HT-29 (cell line): ENCODE results near the gene PDE9A. TPM values are rescaled to one million over a fixed set of nuclear protein-coding genes. Genes with fewer than 3 reads are reported as not detected.
"Not testable (repeated sequence)": the region's sequence is repeated elsewhere in the genome, so short reads cannot be mapped to it uniquely, and the experiment has no call there.

Source experiments
- DNase-seq: peaks from one replicate; pipeline ENCODE4 v3.0.0-alpha.2; 2015; ENCODE audit warnings: low spot score
- total RNA-seq: library from RNA; depleted of rRNA; stranded (reverse); fragments of >200 nt; shearing (Covaris generic); gene quantifications from 2 replicates; pipeline ENCODE4 v1.2.3, GENCODE V29; 2014

PDE9A gene
- total RNA-seq, 1 experiment from 2014 or later = 8.4 TPM

- no peak for DNase-seq
Observed at GRCh38 chr21:42790520-42791065, 137.2 kb downstream of the PDE9A start.

- DNase-seq = no peak
Observed at GRCh38 chr21:42793774-42794173, 140.4 kb downstream of the PDE9A start.

GRCh38 chr21:42794551-42794950 lies 141.1 kb downstream of the PDE9A start:
- no peak for DNase-seq

GRCh38 chr21:42796327-42797062 lies 143.1 kb downstream of the PDE9A start:
- peak; percentile 52 for DNase-seq

GRCh38 chr21:42797522-42797921 lies 144.1 kb downstream of the PDE9A start:
- no peak for DNase-seq

- no peak for DNase-seq
Observed at GRCh38 chr21:42798106-42798505, 144.7 kb downstream of the PDE9A start.

GRCh38 chr21:42799516-42799915 lies 146.1 kb downstream of the PDE9A start:
- peak; percentile 49 for DNase-seq

GRCh38 chr21:42799948-42800347 lies 146.5 kb downstream of the PDE9A start:
- DNase-seq = no peak

GRCh38 chr21:42801616-42802015 lies 148.2 kb downstream of the PDE9A start:
- not testable (repeated sequence) for DNase-seq

GRCh38 chr21:42806509-42807140 lies 153.2 kb downstream of the PDE9A start:
- no peak for DNase-seq

- peak; percentile 23 for DNase-seq
Observed at GRCh38 chr21:42807293-42807895, 154.0 kb downstream of the PDE9A start.

- no peak for DNase-seq
Observed at GRCh38 chr21:42807938-42808613, 154.7 kb downstream of the PDE9A start.

- DNase-seq = no peak
Observed at GRCh38 chr21:42809171-42809570, 155.8 kb downstream of the PDE9A start.

- DNase-seq = no peak
Observed at GRCh38 chr21:42809577-42810475, 156.4 kb downstream of the PDE9A start.

- no peak for DNase-seq
Observed at GRCh38 chr21:42811960-42812359, 158.5 kb downstream of the PDE9A start.

GRCh38 chr21:42812528-42813241 lies 159.3 kb downstream of the PDE9A start:
- peak; percentile 54 for DNase-seq

GRCh38 chr21:42815217-42815616 lies 161.8 kb downstream of the PDE9A start:
- DNase-seq = no peak

- DNase-seq = peak; percentile 78
Observed at GRCh38 chr21:42818328-42818749, 164.9 kb downstream of the PDE9A start.

- DNase-seq = no peak
Observed at GRCh38 chr21:42819861-42820615, 166.6 kb downstream of the PDE9A start.
